ENCODE results near the gene PHF2.

Gene PHF2

GRCh38 chr9:93576258-93577077 lies at the start of gene PHF2:
PHF2 (plus strand) TSS chr9:93576584; CDS start chr9:93576774, 190 bp downstream.
- no peak for DNase-seq (ENCODE audit: low read depth)

DNA sequence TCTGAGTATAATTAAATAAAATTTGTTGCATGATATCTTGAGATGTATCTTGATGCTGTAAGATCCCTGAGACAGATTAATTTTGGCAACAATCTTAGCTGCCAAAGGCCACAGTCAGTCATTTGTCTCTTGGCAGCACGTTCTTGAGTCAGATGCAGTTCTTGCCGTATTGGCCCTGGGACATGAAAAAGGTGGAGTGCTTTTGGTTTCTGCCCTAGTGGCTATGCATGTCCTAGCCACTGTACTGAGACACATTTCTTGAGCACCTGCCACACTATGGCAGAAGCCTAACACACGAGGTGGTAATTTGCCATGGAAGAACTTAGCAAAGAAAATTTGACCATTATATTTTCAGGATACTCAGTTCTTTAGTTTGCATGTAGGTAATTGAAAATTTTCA lies 45.0 kb upstream of the PHF2 start:
- DNase-seq (ENCODE audit: low read depth), result no peak

DNA sequence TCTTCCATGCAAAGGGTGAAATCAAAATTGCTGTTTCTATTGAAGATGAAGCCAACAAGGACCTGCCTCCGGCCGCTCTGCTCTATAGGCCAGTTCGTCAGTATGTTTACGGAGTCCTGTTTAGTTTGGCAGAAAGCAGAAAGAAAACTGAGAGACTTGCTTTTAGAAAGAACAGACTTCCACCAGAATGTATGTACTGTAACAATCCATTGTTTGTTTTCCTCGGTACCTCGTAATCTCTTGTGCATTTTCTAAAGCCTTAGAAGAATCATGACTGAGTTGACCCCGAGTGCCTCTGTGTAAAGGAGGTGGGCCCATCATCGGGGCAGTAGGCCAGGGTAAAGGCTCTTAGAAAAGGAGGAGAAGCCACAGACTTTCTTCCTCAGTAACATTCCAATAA lies 44.2 kb upstream of the PHF2 start:
- no peak for DNase-seq (ENCODE audit: low read depth)

GRCh38 chr9:93533863-93534262 lies 42.5 kb upstream of the PHF2 start:
- DNase-seq (ENCODE audit: low read depth), result no peak

DNA sequence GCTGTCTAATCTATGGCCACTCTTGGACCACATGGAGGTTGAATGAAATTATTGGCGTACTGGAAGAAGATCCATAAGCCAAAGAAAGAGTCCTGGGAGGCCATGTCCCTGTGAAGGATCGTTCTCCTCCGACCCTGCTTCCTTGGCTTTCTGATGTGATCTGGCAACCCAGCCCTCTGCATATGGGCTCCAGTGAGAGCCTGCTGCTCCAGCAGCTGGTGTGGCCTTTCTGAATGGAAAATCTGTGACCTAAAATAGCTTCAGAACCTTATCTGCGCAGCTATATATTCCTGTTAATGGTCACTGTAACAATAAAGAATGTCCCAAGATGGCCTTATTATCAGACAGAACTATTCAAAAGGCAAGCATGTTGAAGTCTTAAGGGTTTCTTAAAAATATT lies 40.2 kb upstream of the PHF2 start:
- DNase-seq (ENCODE audit: low read depth), result no peak

DNA sequence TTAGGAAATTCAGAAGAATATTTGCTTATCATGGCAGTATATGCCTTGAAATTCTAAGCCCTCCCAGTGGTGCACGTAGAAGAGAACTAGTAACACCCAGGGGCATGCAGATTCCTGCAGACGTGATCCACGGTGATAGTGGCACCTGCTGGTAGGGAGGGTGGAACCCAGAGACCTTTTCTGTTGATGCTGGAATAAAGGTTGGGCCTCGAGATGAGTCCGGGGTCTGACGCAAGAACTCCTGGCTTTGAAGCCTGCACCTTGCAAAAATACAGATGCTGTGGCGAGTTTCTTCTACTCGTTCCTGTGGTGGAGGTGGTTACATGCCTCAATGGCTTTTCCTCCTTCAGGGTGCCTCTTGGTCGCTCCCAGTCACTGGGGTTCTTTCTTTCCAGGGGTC lies 39.5 kb upstream of the PHF2 start:
- no peak for DNase-seq (ENCODE audit: low read depth)

GRCh38 chr9:93540305-93540704 lies 36.1 kb upstream of the PHF2 start:
- no peak for DNase-seq (ENCODE audit: low read depth)

- DNase-seq (ENCODE audit: low read depth), result no peak
Observed at GRCh38 chr9:93541005-93541404, 35.4 kb upstream of the PHF2 start.

DNA sequence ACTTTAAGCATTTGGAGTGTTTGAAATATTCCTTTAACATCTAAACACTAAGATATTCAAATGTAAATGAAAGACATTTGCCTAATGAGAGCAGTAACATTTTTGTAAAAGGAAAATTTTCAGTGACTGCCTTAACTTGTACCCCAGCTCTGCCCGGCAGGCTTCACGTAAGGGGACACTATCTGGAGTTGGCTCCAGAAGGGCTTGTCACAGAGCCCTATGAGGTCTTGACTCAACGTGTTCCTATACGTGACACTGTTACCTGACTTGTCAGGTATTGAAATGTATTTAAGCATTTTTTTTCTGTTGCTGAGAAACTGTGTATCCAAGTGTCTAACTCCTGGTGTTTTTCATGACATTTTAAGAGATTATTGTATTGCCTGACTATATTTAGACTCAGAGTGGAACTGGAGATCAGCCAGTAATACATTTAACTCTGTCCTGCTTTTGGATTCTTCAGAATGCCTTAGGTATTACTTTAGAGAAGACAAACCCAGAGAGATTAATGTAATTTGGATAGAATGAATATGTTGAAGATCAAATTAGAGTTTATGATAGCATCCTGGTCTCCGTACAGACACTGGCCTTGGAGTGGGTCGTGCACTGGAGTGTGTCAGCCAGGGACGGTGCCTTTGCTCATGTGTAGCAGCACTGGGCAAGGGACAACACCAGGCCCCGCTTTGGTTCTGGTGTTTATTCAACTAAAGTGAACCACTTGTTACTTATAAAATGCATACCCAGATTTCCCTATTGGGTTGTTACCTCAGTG lies 34.6 kb upstream of the PHF2 start:
- no peak for DNase-seq (ENCODE audit: low read depth)

DNA sequence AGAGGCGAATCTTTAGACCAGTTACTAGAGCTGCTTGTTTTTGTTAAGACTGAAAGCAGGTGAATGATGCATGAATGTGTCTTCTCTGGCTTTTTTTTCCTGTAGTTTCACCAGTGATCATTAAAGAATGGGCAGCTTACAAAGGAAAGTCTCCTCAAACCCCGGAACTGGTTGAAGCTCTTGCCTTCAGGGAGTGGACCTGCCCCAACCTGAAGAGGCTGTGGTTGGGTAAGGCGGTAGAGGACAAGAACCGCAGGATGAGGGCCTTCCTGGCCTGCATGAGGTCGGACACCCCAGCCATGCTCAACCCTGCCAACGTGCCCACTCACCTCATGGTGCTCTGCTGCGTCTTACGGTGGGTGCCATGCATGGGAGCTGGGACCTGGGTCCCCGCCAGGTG lies 33.3 kb upstream of the PHF2 start:
- no peak for DNase-seq (ENCODE audit: low read depth)

GRCh38 chr9:93546356-93546755 lies 30.0 kb upstream of the PHF2 start:
- no peak for DNase-seq (ENCODE audit: low read depth)

DNA sequence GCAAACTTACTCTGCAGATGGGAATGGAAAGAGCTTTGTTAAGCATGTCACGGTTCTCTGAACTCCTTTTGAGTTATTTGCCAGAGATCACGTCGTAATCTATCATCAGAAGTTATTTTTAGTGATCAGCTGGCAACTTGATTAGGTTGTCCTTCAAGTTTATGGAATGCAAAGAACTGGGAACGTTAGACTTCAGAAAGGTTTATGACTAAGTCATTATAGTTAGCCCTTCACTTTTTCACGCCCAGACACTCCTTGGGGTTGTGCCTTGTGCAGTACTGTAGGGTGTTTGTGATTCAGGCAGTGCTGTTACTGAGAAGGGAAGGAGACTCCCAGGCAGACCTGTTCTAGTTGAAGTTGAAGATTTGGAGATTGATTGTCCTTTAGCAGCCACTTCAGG lies 26.8 kb upstream of the PHF2 start:
- no peak for DNase-seq (ENCODE audit: low read depth)

DNA sequence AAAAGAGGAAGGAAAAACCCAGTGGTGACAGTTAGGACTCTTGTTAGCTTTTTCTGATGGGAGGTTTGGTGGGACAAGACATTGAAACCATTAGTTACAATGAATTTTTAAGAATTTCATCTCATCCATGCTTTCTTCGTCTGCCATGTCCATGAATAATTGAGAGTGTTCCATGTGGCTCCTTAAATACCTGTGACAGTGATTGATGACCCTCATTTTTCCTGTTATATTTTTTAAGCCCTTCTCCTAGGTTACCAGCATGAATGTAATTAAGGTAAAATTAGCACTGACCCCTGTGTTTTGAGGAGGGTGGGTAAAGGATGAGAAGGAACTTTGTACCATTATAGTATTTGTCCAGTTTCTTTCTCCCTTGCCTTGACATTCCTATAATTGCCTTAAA lies 23.5 kb upstream of the PHF2 start:
- no peak for DNase-seq (ENCODE audit: low read depth)

GRCh38 chr9:93555370-93555769 lies 21.0 kb upstream of the PHF2 start:
- no peak for DNase-seq (ENCODE audit: low read depth)

GRCh38 chr9:93557366-93558137 lies 18.8 kb upstream of the PHF2 start:
- DNase-seq (ENCODE audit: low read depth), result no peak

GRCh38 chr9:93558503-93558902 lies 17.9 kb upstream of the PHF2 start:
- DNase-seq (ENCODE audit: low read depth), result no peak

- DNase-seq (ENCODE audit: low read depth), result no peak
Observed at GRCh38 chr9:93560991-93561390, 15.4 kb upstream of the PHF2 start.

- DNase-seq (ENCODE audit: low read depth), result no peak
Observed at GRCh38 chr9:93562157-93562556, 14.2 kb upstream of the PHF2 start.

DNA sequence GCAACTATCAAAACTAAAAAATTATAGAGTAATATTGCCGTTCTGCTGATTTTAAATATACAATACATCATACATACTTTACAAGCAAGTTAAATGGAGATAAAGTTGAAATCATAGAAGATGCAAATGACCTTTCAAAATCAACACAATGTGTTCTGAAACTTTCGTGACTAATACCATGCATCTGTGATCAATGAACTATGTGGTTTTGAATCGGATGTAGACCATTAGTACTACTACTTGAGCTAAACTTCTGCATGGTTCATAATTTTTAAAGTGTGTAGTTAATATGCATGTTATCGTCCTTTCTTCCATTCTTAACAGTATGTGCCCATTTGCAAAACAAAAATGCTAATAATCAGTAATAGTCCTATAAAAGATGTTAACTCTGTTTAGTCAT lies 11.3 kb upstream of the PHF2 start:
- DNase-seq (ENCODE audit: low read depth), result no peak

DNA sequence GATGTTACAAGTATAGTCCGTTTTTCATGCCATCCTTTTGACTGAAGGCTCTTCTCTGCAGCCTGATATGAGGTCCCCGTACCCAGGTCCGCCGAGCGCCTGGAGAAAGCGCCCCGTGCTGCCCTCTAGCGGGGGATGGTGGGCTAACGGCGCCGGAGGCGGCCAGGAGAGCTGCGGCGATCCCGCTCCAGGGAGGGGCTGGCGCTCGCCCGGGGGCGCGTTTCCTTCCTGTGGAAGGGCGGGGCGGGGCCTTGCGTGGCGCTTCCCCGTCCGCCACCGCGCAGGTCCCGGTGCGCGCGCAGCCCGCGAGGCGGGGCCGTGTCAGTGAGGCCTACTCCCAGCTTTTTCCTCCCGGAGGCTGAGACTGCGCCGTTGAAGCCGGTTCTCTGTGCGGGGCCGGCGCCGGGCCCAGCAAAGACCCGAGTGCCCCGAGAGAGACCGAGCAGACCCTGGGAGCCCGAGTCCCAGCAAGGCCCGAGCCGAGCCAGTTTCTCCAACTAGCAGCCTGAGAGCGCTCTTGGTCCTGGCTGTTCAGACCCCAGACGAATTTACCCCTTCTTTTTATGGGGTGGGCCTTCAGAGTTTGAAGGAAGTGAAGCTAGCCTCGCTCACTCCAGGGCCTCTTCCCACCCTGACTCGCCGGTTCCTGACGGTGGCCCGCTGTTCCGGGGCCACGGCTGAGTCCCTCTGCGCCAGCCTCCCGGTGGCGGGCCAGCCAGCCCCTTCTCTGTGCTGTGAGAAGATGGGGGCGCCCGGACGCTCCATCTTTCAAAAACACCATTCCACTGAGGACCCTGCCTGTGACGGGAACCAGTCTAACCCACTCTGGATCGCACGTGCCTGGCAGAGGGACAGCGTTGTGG lies 9.7 kb upstream of the PHF2 start:
- DNase-seq (ENCODE audit: low read depth), result peak; percentile 72

DNA sequence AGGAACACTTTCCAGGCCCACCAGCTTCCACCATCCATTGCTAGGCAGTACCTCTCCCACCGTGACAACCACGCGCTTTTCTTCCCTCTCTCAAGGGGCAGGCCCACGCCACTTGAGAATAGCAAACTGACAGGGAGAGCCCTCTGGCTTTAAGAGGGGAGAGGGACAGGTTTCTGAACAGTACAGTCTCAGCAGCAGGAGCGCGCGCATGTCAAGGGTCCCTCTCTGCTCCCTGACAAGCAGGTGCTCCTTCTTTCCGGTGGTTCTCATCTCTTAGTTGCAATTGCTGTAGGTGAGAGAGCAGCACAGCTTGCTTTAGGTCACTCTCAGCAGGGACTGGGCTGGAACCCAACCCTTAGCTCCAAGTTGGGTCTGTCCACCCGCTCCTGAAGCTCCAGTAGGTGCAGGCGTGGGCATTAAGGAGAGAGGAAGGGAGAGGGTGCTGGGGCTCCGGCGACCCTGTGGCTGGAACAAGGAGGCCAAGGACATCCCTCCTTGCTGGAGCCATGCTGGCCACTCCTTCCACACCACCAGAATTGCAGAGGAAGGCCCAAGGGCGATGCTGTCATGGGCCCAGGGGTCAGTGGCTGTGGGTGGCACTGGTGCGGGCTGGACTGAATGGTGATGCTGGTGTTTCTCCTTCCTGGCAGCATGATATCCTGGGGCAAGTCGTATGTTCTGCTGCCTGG lies 9.0 kb upstream of the PHF2 start:
- no peak for DNase-seq (ENCODE audit: low read depth)
